Activated T-helper 1 cell treated with anti-CD3 and anti-CD28 coated beads, Interleukin-12 subunit alpha, Interleukin-12 subunit beta, Interleukin-2, Interleukin-4 antibody, amounts not matched to agents 30 ng/mL and 10 ng/mL and 1 ng/mL, durations not matched to agents 14 hours and 24 hours and 36 hours (primary cell): Measurements from ENCODE around the gene LRRC10. TPM values are rescaled to one million over a fixed set of nuclear protein-coding genes. Genes with fewer than 3 reads are reported as not detected.

Experiments
- DNase-seq: peaks from one replicate; pipeline ENCODE4 v3.0.0; 2021; ENCODE audit warnings: low spot score
- H3K27ac Mint-ChIP-seq: one replicate; pipeline ENCODE4 v1.8.0; 2021; ENCODE audit warnings: mild to moderate bottlenecking, mixed read lengths
- H3K27me3 Mint-ChIP-seq: one replicate; pipeline ENCODE4 v1.8.0; 2022; ENCODE audit warnings: mild to moderate bottlenecking, moderate library complexity, mixed read lengths; ENCODE audit not compliant: insufficient read depth
- H3K36me3 Mint-ChIP-seq: one replicate; pipeline ENCODE4 v1.8.0; 2021; ENCODE audit warnings: low read depth, mixed read lengths
- H3K4me1 Mint-ChIP-seq: one replicate; pipeline ENCODE4 v1.8.0; 2021; ENCODE audit warnings: low read depth, mixed read lengths
- H3K4me3 Mint-ChIP-seq: one replicate; pipeline ENCODE4 v1.8.0; 2021; ENCODE audit warnings: mild to moderate bottlenecking, moderate library complexity, mixed read lengths
- H3K9me3 Mint-ChIP-seq: one replicate; pipeline ENCODE4 v1.8.0; 2021; ENCODE audit warnings: mixed read lengths
- intact Hi-C: fragments of 100-400 bp; cut with micrococcal nuclease; formaldehyde crosslinking; loops from one replicate; pipeline ENCODE4 v1.15.1; 2024
- total RNA-seq: library from RNA; stranded (reverse); gene quantifications from 2 replicates; pipeline ENCODE4 v1.2.3, GENCODE V29; 2022

LRRC10 gene
- total RNA-seq, 1 donor from 2014 or later: not detected

- Mint-ChIP-seq H3K27ac (no peak overlapping the region), H3K4me1 (no peaks in the 10 kb centered on the region), H3K4me3 (no peak overlapping the region), H3K36me3 (peaks cover 4% of the 10 kb centered on the region), H3K9me3 (no peaks in the 10 kb centered on the region), H3K27me3 (no peaks in the 10 kb centered on the region)
- intact Hi-C loops: no loop called here
- DNase-seq: no peak
Observed at GRCh38 chr12:69579029-69579428, 31.7 kb downstream of the LRRC10 start.

GRCh38 chr12:69578283-69578682 lies 32.4 kb downstream of the LRRC10 start:
- intact Hi-C loops: no loop called here
- Mint-ChIP-seq H3K27ac (no peak overlapping the region), H3K4me1 (no peaks in the 10 kb centered on the region), H3K4me3 (no peak overlapping the region), H3K27me3 (no peaks in the 10 kb centered on the region), H3K9me3 (no peaks in the 10 kb centered on the region), H3K36me3 (peaks cover 8% of the 10 kb centered on the region)
- no peak for DNase-seq

GRCh38 chr12:69575346-69575745 lies 35.4 kb downstream of the LRRC10 start:
- H3K36me3 Mint-ChIP-seq: peaks cover 19% of the 10 kb centered on the region
- H3K9me3 Mint-ChIP-seq: no peaks in the 10 kb centered on the region
- intact Hi-C loops: no loop called here

GRCh38 chr12:69570545-69571399 lies 39.9 kb downstream of the LRRC10 start:
- DNase-seq: peak; percentile 38
- no peak overlapping the region for H3K27ac Mint-ChIP-seq
- intact Hi-C loops: loop anchor here (1.0 to 2.0 kb wide), 8 partner anchors 15 to 416 kb away; partner anchors contain the start of genes CCT2 and FRS2
- no peaks in the 10 kb centered on the region for H3K27me3 Mint-ChIP-seq
- no peaks in the 10 kb centered on the region for H3K9me3 Mint-ChIP-seq
- peaks cover 22% of the 10 kb centered on the region for H3K36me3 Mint-ChIP-seq
- H3K4me1 Mint-ChIP-seq: peaks cover 10% of the 10 kb centered on the region
- no peak overlapping the region for H3K4me3 Mint-ChIP-seq

More at GRCh38 chr12:69575346-69575745, 35.4 kb downstream of the LRRC10 start:
- no peaks in the 10 kb centered on the region for H3K27me3 Mint-ChIP-seq
- no peak overlapping the region for H3K4me3 Mint-ChIP-seq
- no peaks in the 10 kb centered on the region for H3K4me1 Mint-ChIP-seq
- no peak overlapping the region for H3K27ac Mint-ChIP-seq
- DNase-seq: no peak

- H3K9me3 Mint-ChIP-seq: no peaks in the 10 kb centered on the region
- peaks cover 22% of the 10 kb centered on the region for H3K36me3 Mint-ChIP-seq
- H3K4me3 Mint-ChIP-seq: no peak overlapping the region
- no peak overlapping the region for H3K27ac Mint-ChIP-seq
- intact Hi-C loops: loop anchor here (1.0 to 2.0 kb wide), 2 partner anchors 35 to 415 kb away; no protein-coding TSS in a partner anchor
- no peak for DNase-seq
- H3K4me1 Mint-ChIP-seq: peaks cover 10% of the 10 kb centered on the region
- no peaks in the 10 kb centered on the region for H3K27me3 Mint-ChIP-seq
Observed at GRCh38 chr12:69570000-69570516, 40.6 kb downstream of the LRRC10 start.

GRCh38 chr12:69569236-69569635 lies 41.5 kb downstream of the LRRC10 start:
- Mint-ChIP-seq H3K4me1 (peaks cover 10% of the 10 kb centered on the region), H3K9me3 (no peaks in the 10 kb centered on the region), H3K27me3 (no peaks in the 10 kb centered on the region), H3K4me3 (no peak overlapping the region), H3K27ac (no peak overlapping the region), H3K36me3 (peaks cover 21% of the 10 kb centered on the region)
- DNase-seq: no peak
- intact Hi-C loops: no loop called here

- Mint-ChIP-seq H3K9me3 (no peaks in the 10 kb centered on the region), H3K27ac (no peak overlapping the region), H3K4me1 (peaks cover 10% of the 10 kb centered on the region), H3K27me3 (no peaks in the 10 kb centered on the region), H3K36me3 (peaks cover 8% of the 10 kb centered on the region), H3K4me3 (no peak overlapping the region)
- intact Hi-C loops: no loop called here
- no peak for DNase-seq
Observed at GRCh38 chr12:69566603-69567002, 44.1 kb downstream of the LRRC10 start.

GRCh38 chr12:69563166-69563762 lies 47.4 kb downstream of the LRRC10 start:
- Mint-ChIP-seq H3K9me3 (no peaks in the 10 kb centered on the region), H3K4me3 (no peak overlapping the region), H3K27ac (no peak overlapping the region), H3K4me1 (no peaks in the 10 kb centered on the region), H3K36me3 (no peaks in the 10 kb centered on the region), H3K27me3 (peaks cover 2% of the 10 kb centered on the region)
- intact Hi-C loops: no loop called here
- DNase-seq: no peak

Other genes with a start within 250 kb of the LRRC10 start
- gene FRS2, start 140.5 kb downstream of the LRRC10 start, total RNA-seq: 13.1 and 13.7 TPM in 2 replicates
- 442 and 447 TPM in 2 replicates for gene CCT2, start 25.4 kb downstream of the LRRC10 start, total RNA-seq
- not detected in 2 replicates for gene BEST3, start 88.4 kb upstream of the LRRC10 start, total RNA-seq
- gene RAB3IP, start 128.0 kb upstream of the LRRC10 start, total RNA-seq: 29.8 and 36.1 TPM in 2 replicates
- gene MYRFL, start 214.3 kb upstream of the LRRC10 start, total RNA-seq: not detected in 2 replicates